Neural cell (in vitro differentiated cells): ENCODE data around the gene POU2F2.

Experiments used
- CTCF ChIP-seq: fragments of 450-650 bp; IDR thresholded peaks from 2 replicates; pipeline ENCODE4 v1.5.1; 2014; ENCODE audit warnings: antibody characterized with exemption, mild to moderate bottlenecking, moderate library complexity; ENCODE audit not compliant: poor library complexity, severe bottlenecking
- EP300 ChIP-seq: fragments of 450-650 bp; conservative IDR thresholded peaks from 2 replicates; pipeline ENCODE4 v1.6.1; 2014; ENCODE audit warnings: antibody characterized with exemption, mild to moderate bottlenecking, moderate library complexity; ENCODE audit not compliant: poor library complexity, severe bottlenecking
- EZH2 ChIP-seq: fragments of 200-600, 300-800 bp; shearing (Covaris generic), sonication (generic); IDR thresholded peaks from 2 replicates; pipeline ENCODE4 v1.6.1; 2014; ENCODE audit warnings: antibody characterized with exemption, low read length, borderline replicate concordance, mild to moderate bottlenecking; ENCODE audit not compliant: insufficient read depth, poor library complexity, severe bottlenecking
- MXI1 ChIP-seq: fragments of 450-650 bp; conservative IDR thresholded peaks from 2 replicates; pipeline ENCODE4 v1.6.1; 2014; ENCODE audit warnings: antibody characterized with exemption, mild to moderate bottlenecking; ENCODE audit not compliant: poor library complexity, severe bottlenecking
- POLR2AphosphoS5 ChIP-seq: IDR thresholded peaks from 2 replicates; pipeline ENCODE4 v1.6.1; 2012
- RAD21 ChIP-seq: fragments of 450-650 bp; conservative IDR thresholded peaks from 2 replicates; pipeline ENCODE4 v1.6.1; 2014; ENCODE audit warnings: antibody characterized with exemption, mild to moderate bottlenecking, moderate library complexity
- REST ChIP-seq: IDR thresholded peaks from 2 replicates; pipeline ENCODE4 v1.6.1; 2012; ENCODE audit warnings: borderline replicate concordance
- SMC3 ChIP-seq: fragments of 450-650 bp; conservative IDR thresholded peaks from 2 replicates; pipeline ENCODE4 v1.6.1; 2014; ENCODE audit warnings: antibody characterized with exemption, mild to moderate bottlenecking, moderate library complexity; ENCODE audit not compliant: poor library complexity
- TAF1 ChIP-seq: IDR thresholded peaks from 2 replicates; pipeline ENCODE4 v1.6.1; 2012; ENCODE audit warnings: low read depth

GRCh38 chr19:42121656-42122069, 10.6 kb downstream of the POU2F2 start:
- no peak for TF ChIP-seq CTCF
- TF ChIP-seq EZH2, result no peak
- TF ChIP-seq TAF1, result no peak
- TF ChIP-seq EP300, result no peak
- TF ChIP-seq POLR2AphosphoS5, result no peak
- TF ChIP-seq REST, result no peak
- TF ChIP-seq SMC3, result no peak
- no peak for TF ChIP-seq MXI1
- TF ChIP-seq RAD21, result no peak
